OCI-LY7 (cell line): ENCODE measurements around the gene SLC25A13. TPM values are rescaled to one million over a fixed set of nuclear protein-coding genes. Genes with fewer than 3 reads are reported as not detected.

ENCODE experiments used
- BruUV-seq: library from RNA; stranded (reverse); fragments of 400-500 nt; replicated peaks from 2 replicates; lab custom pipeline; 2021; lab: Mats Ljungman, UMichigan
- CTCF ChIA-PET: fragments of 300-600 bp; sonication (Branson Sonifier 250); formaldehyde crosslinking; loops from one replicate; lab custom pipeline; 2022; ENCODE audit warnings: antibody characterized with exemption; ENCODE audit not compliant: unreplicated experiment; lab: Charles Lee
- POLR2A ChIA-PET: fragments of 300-600 bp; sonication (Branson Sonifier 250); formaldehyde crosslinking; loops from one replicate; lab custom pipeline; 2022; ENCODE audit warnings: antibody characterized with exemption; lab: Charles Lee
- DNase-seq: peaks from one replicate; pipeline ENCODE4 v3.0.0-alpha.2; 2015; ENCODE audit warnings: low spot score
- H2AFZ ChIP-seq: fragments of 200-600 bp; sonication (generic), shearing (Covaris generic); 2 replicates; pipeline ENCODE4 v1.6.1; 2014; ENCODE audit warnings: mild to moderate bottlenecking, antibody characterized with exemption, low read length, moderate library complexity
- H3K27ac ChIP-seq: fragments of 200-600 bp; sonication (generic); 2 replicates; pipeline ENCODE4 v1.5.1; 2014; ENCODE audit warnings: mixed run types, low read depth, mild to moderate bottlenecking, moderate library complexity, low read length, inconsistent platforms; ENCODE audit not compliant: poor library complexity, severe bottlenecking
- H3K36me3 ChIP-seq: fragments of 200-600 bp; sonication (generic); 2 replicates; pipeline ENCODE4 v1.6.1; 2014; ENCODE audit warnings: mild to moderate bottlenecking, antibody characterized with exemption, low read length, moderate library complexity, mixed read lengths; ENCODE audit not compliant: insufficient read depth
- H3K4me1 ChIP-seq: fragments of 200-600 bp; sonication (generic); 2 replicates; pipeline ENCODE4 v1.5.1; 2014; ENCODE audit warnings: mild to moderate bottlenecking, low read length; ENCODE audit not compliant: insufficient read depth, poor library complexity, severe bottlenecking
- H3K4me2 ChIP-seq: fragments of 200-600 bp; sonication (generic); 2 replicates; pipeline ENCODE4 v1.6.1; 2014; ENCODE audit warnings: mild to moderate bottlenecking, low read length
- H3K4me3 ChIP-seq: fragments of 200-600 bp; sonication (generic); 2 replicates; pipeline ENCODE4 v1.5.1; 2014; ENCODE audit warnings: mild to moderate bottlenecking, low read depth, low read length; ENCODE audit not compliant: poor library complexity, severe bottlenecking
- H3K79me2 ChIP-seq: fragments of 200-600 bp; sonication (generic); 2 replicates; pipeline ENCODE4 v1.6.1; 2016; ENCODE audit warnings: low read depth, mild to moderate bottlenecking, low read length, moderate library complexity, mixed read lengths; ENCODE audit not compliant: insufficient read depth
- H3K9me2 ChIP-seq: fragments of 200-600 bp; sonication (generic); 2 replicates; pipeline ENCODE4 v1.6.1; 2016; ENCODE audit warnings: mild to moderate bottlenecking, low read length, mixed read lengths; ENCODE audit not compliant: insufficient read depth
- H3K9me3 ChIP-seq: fragments of 200-600 bp; sonication (generic); 2 replicates; pipeline ENCODE4 v1.6.1; 2014; ENCODE audit warnings: mild to moderate bottlenecking, mixed run types, low read length, mixed read lengths
- H4K20me1 ChIP-seq: fragments of 200-600 bp; sonication (generic); 2 replicates; pipeline ENCODE4 v1.6.1; 2014; ENCODE audit warnings: mild to moderate bottlenecking, antibody characterized with exemption, low read length, moderate library complexity, mixed read lengths; ENCODE audit not compliant: insufficient read depth
- CTCF ChIP-seq: fragments of 200-600 bp; sonication (generic); conservative IDR thresholded peaks from 2 replicates; pipeline ENCODE4 v1.5.1; 2014; ENCODE audit warnings: mild to moderate bottlenecking, antibody characterized with exemption, low read length, moderate library complexity, mixed read lengths
- EZH2phosphoT487 ChIP-seq: fragments of 200-600 bp; sonication (generic); IDR thresholded peaks from 2 replicates; pipeline ENCODE4 v1.6.1; 2018; ENCODE audit warnings: low read depth, borderline replicate concordance, mild to moderate bottlenecking, mixed run types, antibody characterized with exemption, low read length, moderate library complexity, mixed read lengths
- intact Hi-C: fragments of 100-400 bp; cut with micrococcal nuclease; formaldehyde crosslinking; loops from one replicate; pipeline ENCODE4 v1.10.0; 2022; ENCODE audit not compliant: unreplicated experiment
- total RNA-seq, 2 experiments: library from RNA; depleted of rRNA in 1 of 2; stranded (reverse); fragments of >200 nt in 1 of 2; shearing (Covaris generic) in 1 of 2; gene quantifications; 2 replicates each; pipeline ENCODE4 v1.2.3, GENCODE V29; 2014 to 2022

Gene SLC25A13
- total RNA-seq, 2 experiments from 2014 or later = 0.63 TPM; not detected in 1

- Histone ChIP-seq H3K4me3 (no peak overlapping the region), H3K9me2 (no peaks in the 10 kb centered on the region), H2AFZ (no peak overlapping the region), H3K4me1 (no peaks in the 10 kb centered on the region), H3K27ac (no peak overlapping the region), H3K36me3 (no peaks in the 10 kb centered on the region), H4K20me1 (no peaks in the 10 kb centered on the region), H3K79me2 (no peaks in the 10 kb centered on the region), H3K9me3 (no peaks in the 10 kb centered on the region), H3K4me2 (no peak overlapping the region)
- CTCF ChIA-PET = no interaction called here
- DNase-seq = no peak
- POLR2A ChIA-PET = no interaction called here
- intact Hi-C loops = no loop called here
- no peak for TF ChIP-seq EZH2phosphoT487
- no peak for TF ChIP-seq CTCF
- no TSS peak for BruUV-seq
Measured at GRCh38 chr7:96121752-96122151, 200.1 kb downstream of the SLC25A13 start.

- CTCF ChIA-PET = no interaction called here
- Histone ChIP-seq H4K20me1 (no peaks in the 10 kb centered on the region), H3K27ac (no peak overlapping the region), H3K4me3 (no peak overlapping the region), H3K4me2 (no peak overlapping the region), H3K9me2 (no peaks in the 10 kb centered on the region), H2AFZ (no peak overlapping the region), H3K9me3 (no peaks in the 10 kb centered on the region), H3K4me1 (no peaks in the 10 kb centered on the region), H3K79me2 (no peaks in the 10 kb centered on the region), H3K36me3 (no peaks in the 10 kb centered on the region)
- POLR2A ChIA-PET = no interaction called here
- TF ChIP-seq EZH2phosphoT487 = no peak
- TF ChIP-seq CTCF = no peak
- no TSS peak for BruUV-seq
- intact Hi-C loops = no loop called here
- no peak for DNase-seq
Measured at GRCh38 chr7:96120445-96121225, 201.3 kb downstream of the SLC25A13 start.

- POLR2A ChIA-PET = no interaction called here
- no peak overlapping the region for H3K4me3 ChIP-seq
- CTCF ChIA-PET = no interaction called here
Measured at GRCh38 chr7:96118449-96119001, 203.4 kb downstream of the SLC25A13 start.

More at GRCh38 chr7:96118449-96119001, 203.4 kb downstream of the SLC25A13 start:
- TF ChIP-seq EZH2phosphoT487 (no peak), CTCF (no peak)
- Histone ChIP-seq H3K27ac (no peak overlapping the region), H3K4me1 (no peaks in the 10 kb centered on the region), H3K9me2 (no peaks in the 10 kb centered on the region), H3K36me3 (no peaks in the 10 kb centered on the region), H3K9me3 (no peaks in the 10 kb centered on the region), H4K20me1 (no peaks in the 10 kb centered on the region), H3K4me2 (no peak overlapping the region), H3K79me2 (no peaks in the 10 kb centered on the region), H2AFZ (no peak overlapping the region)
- no TSS peak for BruUV-seq
- no peak for DNase-seq
- intact Hi-C loops = no loop called here
